Measurements from ENCODE around the gene RAMP2. TPM values are rescaled to one million over a fixed set of nuclear protein-coding genes. Genes with fewer than 3 reads are reported as not detected.

The RAMP2 gene
- total RNA-seq, 1 experiment from 2014 or later: 10.9 TPM

GRCh38 chr17:42783791-42784138 is 22.7 kb downstream of the RAMP2 start:
- H3K9me3 Mint-ChIP-seq: no peaks in the 10 kb centered on the region
- ATAC-seq: no peak
- no peak for DNase-seq (ENCODE audit: low spot score)
- TF ChIP-seq, protein P1, sequence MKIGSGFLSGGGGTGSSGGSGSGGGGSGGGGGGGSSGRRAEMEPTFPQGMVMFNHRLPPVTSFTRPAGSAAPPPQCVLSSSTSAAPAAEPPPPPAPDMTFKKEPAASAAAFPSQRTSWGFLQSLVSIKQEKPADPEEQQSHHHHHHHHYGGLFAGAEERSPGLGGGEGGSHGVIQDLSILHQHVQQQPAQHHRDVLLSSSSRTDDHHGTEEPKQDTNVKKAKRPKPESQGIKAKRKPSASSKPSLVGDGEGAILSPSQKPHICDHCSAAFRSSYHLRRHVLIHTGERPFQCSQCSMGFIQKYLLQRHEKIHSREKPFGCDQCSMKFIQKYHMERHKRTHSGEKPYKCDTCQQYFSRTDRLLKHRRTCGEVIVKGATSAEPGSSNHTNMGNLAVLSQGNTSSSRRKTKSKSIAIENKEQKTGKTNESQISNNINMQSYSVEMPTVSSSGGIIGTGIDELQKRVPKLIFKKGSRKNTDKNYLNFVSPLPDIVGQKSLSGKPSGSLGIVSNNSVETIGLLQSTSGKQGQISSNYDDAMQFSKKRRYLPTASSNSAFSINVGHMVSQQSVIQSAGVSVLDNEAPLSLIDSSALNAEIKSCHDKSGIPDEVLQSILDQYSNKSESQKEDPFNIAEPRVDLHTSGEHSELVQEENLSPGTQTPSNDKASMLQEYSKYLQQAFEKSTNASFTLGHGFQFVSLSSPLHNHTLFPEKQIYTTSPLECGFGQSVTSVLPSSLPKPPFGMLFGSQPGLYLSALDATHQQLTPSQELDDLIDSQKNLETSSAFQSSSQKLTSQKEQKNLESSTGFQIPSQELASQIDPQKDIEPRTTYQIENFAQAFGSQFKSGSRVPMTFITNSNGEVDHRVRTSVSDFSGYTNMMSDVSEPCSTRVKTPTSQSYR (CRISPR knock-in tag; IDR thresholded peaks at IDR 0.05): no peak
- no peak for TF ChIP-seq FOXK1 (CRISPR knock-in tag; IDR thresholded peaks at IDR 0.05)
- no peak for TF ChIP-seq SOX15 (CRISPR knock-in tag; IDR thresholded peaks at IDR 0.05)
- TF ChIP-seq MXD4 (CRISPR knock-in tag; IDR thresholded peaks at IDR 0.05; ENCODE audit: borderline replicate concordance): no peak
- TF ChIP-seq, protein P2, sequence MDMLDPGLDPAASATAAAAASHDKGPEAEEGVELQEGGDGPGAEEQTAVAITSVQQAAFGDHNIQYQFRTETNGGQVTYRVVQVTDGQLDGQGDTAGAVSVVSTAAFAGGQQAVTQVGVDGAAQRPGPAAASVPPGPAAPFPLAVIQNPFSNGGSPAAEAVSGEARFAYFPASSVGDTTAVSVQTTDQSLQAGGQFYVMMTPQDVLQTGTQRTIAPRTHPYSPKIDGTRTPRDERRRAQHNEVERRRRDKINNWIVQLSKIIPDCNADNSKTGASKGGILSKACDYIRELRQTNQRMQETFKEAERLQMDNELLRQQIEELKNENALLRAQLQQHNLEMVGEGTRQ (CRISPR knock-in tag; IDR thresholded peaks at IDR 0.05): no peak
- no peak for TF ChIP-seq JUN (CRISPR knock-in tag; IDR thresholded peaks at IDR 0.05)
- TF ChIP-seq ZNF416 (CRISPR knock-in tag; IDR thresholded peaks at IDR 0.05): no peak
- no peak for TF ChIP-seq NFYB (CRISPR knock-in tag; conservative IDR thresholded peaks at IDR 0.05; ENCODE audit: low read depth)
- TF ChIP-seq, protein P3, sequence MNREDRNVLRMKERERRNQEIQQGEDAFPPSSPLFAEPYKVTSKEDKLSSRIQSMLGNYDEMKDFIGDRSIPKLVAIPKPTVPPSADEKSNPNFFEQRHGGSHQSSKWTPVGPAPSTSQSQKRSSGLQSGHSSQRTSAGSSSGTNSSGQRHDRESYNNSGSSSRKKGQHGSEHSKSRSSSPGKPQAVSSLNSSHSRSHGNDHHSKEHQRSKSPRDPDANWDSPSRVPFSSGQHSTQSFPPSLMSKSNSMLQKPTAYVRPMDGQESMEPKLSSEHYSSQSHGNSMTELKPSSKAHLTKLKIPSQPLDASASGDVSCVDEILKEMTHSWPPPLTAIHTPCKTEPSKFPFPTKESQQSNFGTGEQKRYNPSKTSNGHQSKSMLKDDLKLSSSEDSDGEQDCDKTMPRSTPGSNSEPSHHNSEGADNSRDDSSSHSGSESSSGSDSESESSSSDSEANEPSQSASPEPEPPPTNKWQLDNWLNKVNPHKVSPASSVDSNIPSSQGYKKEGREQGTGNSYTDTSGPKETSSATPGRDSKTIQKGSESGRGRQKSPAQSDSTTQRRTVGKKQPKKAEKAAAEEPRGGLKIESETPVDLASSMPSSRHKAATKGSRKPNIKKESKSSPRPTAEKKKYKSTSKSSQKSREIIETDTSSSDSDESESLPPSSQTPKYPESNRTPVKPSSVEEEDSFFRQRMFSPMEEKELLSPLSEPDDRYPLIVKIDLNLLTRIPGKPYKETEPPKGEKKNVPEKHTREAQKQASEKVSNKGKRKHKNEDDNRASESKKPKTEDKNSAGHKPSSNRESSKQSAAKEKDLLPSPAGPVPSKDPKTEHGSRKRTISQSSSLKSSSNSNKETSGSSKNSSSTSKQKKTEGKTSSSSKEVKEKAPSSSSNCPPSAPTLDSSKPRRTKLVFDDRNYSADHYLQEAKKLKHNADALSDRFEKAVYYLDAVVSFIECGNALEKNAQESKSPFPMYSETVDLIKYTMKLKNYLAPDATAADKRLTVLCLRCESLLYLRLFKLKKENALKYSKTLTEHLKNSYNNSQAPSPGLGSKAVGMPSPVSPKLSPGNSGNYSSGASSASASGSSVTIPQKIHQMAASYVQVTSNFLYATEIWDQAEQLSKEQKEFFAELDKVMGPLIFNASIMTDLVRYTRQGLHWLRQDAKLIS (CRISPR knock-in tag; IDR thresholded peaks at IDR 0.05; ENCODE audit: borderline replicate concordance): no peak
- no peak for TF ChIP-seq SMAD3 (CRISPR knock-in tag; IDR thresholded peaks at IDR 0.05; ENCODE audit: borderline replicate concordance)
- TF ChIP-seq FOXJ3 (CRISPR knock-in tag; IDR thresholded peaks at IDR 0.05; ENCODE audit: borderline replicate concordance): no peak
- peaks cover 20% of the 10 kb centered on the region for H3K4me1 Mint-ChIP-seq
- ChIA-PET POLR2A (no interaction called here), CTCF (interaction anchor here (2.0 kb wide), 1 partner anchor 40 kb away, joined by 6 read pairs; the partner anchor contains the start of gene BECN1)
- H3K4me3 Mint-ChIP-seq: no peak overlapping the region
- peaks cover 61% of the 10 kb centered on the region for H3K27me3 Mint-ChIP-seq (ENCODE audit: low read depth)
- H3K27ac Mint-ChIP-seq: no peak overlapping the region
- no peaks in the 10 kb centered on the region; the same call in 1 of the 2 replicates for H3K36me3 Mint-ChIP-seq

DNA sequence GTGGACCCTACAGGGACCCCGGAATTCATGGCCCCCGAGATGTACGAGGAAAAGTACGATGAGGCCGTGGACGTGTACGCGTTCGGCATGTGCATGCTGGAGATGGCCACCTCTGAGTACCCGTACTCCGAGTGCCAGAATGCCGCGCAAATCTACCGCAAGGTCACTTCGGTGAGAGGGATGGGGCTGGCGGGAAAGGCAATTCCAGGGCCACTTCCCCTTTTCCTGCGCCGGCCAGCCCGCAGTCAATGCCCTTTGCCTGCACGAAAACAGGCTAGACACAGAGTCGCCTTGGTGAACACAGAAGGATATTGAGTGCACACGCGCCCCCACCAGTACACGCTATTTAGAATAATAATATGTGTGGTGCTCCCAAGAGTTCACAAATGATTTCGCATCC is 23.4 kb downstream of the RAMP2 start:
- Mint-ChIP-seq H3K36me3 (no peaks in the 10 kb centered on the region), H3K4me3 (no peak overlapping the region), H3K4me1 (peaks cover 18% of the 10 kb centered on the region), H3K27ac (no peak overlapping the region), H3K27me3 (ENCODE audit: low read depth) (peaks cover 66% of the 10 kb centered on the region), H3K9me3 (no peaks in the 10 kb centered on the region)
- ChIA-PET CTCF (no interaction called here), POLR2A (no interaction called here)
- DNase-seq (ENCODE audit: low spot score) (no peak), ATAC-seq (no peak)
- no peak for TF ChIP-seq TEAD4 (CRISPR knock-in tag; IDR thresholded peaks at IDR 0.05)
- no peak for TF ChIP-seq PRDM15 (CRISPR knock-in tag; IDR thresholded peaks at IDR 0.05)
- TF ChIP-seq HMGXB4 (CRISPR knock-in tag; IDR thresholded peaks at IDR 0.05): no peak
- TF ChIP-seq ZNF416 (CRISPR knock-in tag; IDR thresholded peaks at IDR 0.05): no peak
- TF ChIP-seq, protein P4, sequence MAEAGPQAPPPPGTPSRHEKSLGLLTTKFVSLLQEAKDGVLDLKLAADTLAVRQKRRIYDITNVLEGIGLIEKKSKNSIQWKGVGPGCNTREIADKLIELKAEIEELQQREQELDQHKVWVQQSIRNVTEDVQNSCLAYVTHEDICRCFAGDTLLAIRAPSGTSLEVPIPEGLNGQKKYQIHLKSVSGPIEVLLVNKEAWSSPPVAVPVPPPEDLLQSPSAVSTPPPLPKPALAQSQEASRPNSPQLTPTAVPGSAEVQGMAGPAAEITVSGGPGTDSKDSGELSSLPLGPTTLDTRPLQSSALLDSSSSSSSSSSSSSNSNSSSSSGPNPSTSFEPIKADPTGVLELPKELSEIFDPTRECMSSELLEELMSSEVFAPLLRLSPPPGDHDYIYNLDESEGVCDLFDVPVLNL (CRISPR knock-in tag; IDR thresholded peaks at IDR 0.05; ENCODE audit: borderline replicate concordance, low read depth): no peak
- TF ChIP-seq GRHL2 (CRISPR knock-in tag; IDR thresholded peaks at IDR 0.05; ENCODE audit: insufficient replicate concordance, severe bottlenecking): no peak
- TF ChIP-seq ESRRA (CRISPR knock-in tag; IDR thresholded peaks at IDR 0.05; ENCODE audit: borderline replicate concordance): no peak
- TF ChIP-seq ZNF512 (CRISPR knock-in tag; IDR thresholded peaks at IDR 0.05; ENCODE audit: borderline replicate concordance): no peak
- TF ChIP-seq ZNF219 (CRISPR knock-in tag; IDR thresholded peaks at IDR 0.05; ENCODE audit: borderline replicate concordance): no peak
- no peak for TF ChIP-seq ATF1 (CRISPR knock-in tag; IDR thresholded peaks at IDR 0.05)
